Loucy (cell line): Measurements from ENCODE around the gene APCDD1.

Experiments
- H2AFZ ChIP-seq: fragments of 200-600 bp; sonication (generic); 2 replicates; pipeline ENCODE4 v1.6.0; 2016; ENCODE audit warnings: antibody characterized with exemption, mild to moderate bottlenecking, low read length, moderate library complexity
- H3F3A ChIP-seq: fragments of 200-600 bp; 2 replicates; pipeline ENCODE4 v1.6.0; 2016; ENCODE audit warnings: antibody characterized with exemption, low read depth, mild to moderate bottlenecking
- H3K27me3 ChIP-seq: fragments of 200-600 bp; sonication (generic); 2 replicates; pipeline ENCODE4 v1.6.1; 2014; ENCODE audit warnings: low read length, mild to moderate bottlenecking; ENCODE audit not compliant: insufficient read depth, poor library complexity, severe bottlenecking
- H3K36me3 ChIP-seq: fragments of 200-600 bp; sonication (generic); 2 replicates; pipeline ENCODE4 v1.6.1; 2016; ENCODE audit warnings: low read length; ENCODE audit not compliant: insufficient read depth
- H3K4me1 ChIP-seq: fragments of 200-600 bp; sonication (generic); 2 replicates; pipeline ENCODE4 v1.5.1; 2014; ENCODE audit warnings: low read length, mild to moderate bottlenecking; ENCODE audit not compliant: insufficient read depth, poor library complexity, severe bottlenecking
- H3K4me2 ChIP-seq: fragments of 200-600 bp; sonication (generic); 2 replicates; pipeline ENCODE4 v1.6.0; 2014; ENCODE audit warnings: antibody characterized with exemption, low read length, low read depth, mild to moderate bottlenecking; ENCODE audit not compliant: poor library complexity, severe bottlenecking
- H3K4me3 ChIP-seq: fragments of 200-600 bp; sonication (generic); 2 replicates; pipeline ENCODE4 v1.5.1; 2014; ENCODE audit warnings: low read length, mild to moderate bottlenecking, mixed read lengths; ENCODE audit not compliant: poor library complexity, severe bottlenecking
- H3K79me2 ChIP-seq: fragments of 200-600 bp; sonication (generic); 2 replicates; pipeline ENCODE4 v1.6.1; 2014; ENCODE audit warnings: low read length; ENCODE audit not compliant: insufficient read depth
- H3K9ac ChIP-seq: fragments of 200-600 bp; sonication (generic); 2 replicates; pipeline ENCODE4 v1.6.0; 2014; ENCODE audit warnings: mild to moderate bottlenecking, low read depth, low read length, moderate library complexity; ENCODE audit not compliant: poor library complexity, severe bottlenecking
- H3K9me2 ChIP-seq: fragments of 200-600 bp; sonication (generic); replicated peaks from 2 replicates; pipeline ENCODE4 v1.6.1; 2016; ENCODE audit warnings: low read depth, low read length, mixed read lengths
- H3K9me3 ChIP-seq: fragments of 200-600 bp; sonication (generic); 2 replicates; pipeline ENCODE4 v1.6.1; 2014; ENCODE audit warnings: mild to moderate bottlenecking, antibody characterized with exemption, low read length, low read depth; ENCODE audit not compliant: insufficient read depth
- H4K20me1 ChIP-seq: fragments of 200-600 bp; sonication (generic); 2 replicates; pipeline ENCODE4 v1.6.0; 2014; ENCODE audit warnings: antibody characterized with exemption, low read length, mild to moderate bottlenecking; ENCODE audit not compliant: insufficient read depth, poor library complexity, severe bottlenecking
- CTCF ChIP-seq: fragments of 200-600 bp; sonication (generic); conservative IDR thresholded peaks from 2 replicates; pipeline ENCODE4 v1.5.1; 2014; ENCODE audit warnings: mild to moderate bottlenecking, antibody characterized with exemption, low read length
- EZH2phosphoT487 ChIP-seq: fragments of 200-600 bp; IDR thresholded peaks from 2 replicates; pipeline ENCODE4 v1.6.1; 2018; ENCODE audit warnings: antibody characterized with exemption, mild to moderate bottlenecking, moderate library complexity, borderline replicate concordance

Gene APCDD1

GRCh38 chr18:10470429-10470828 lies 16.0 kb downstream of the APCDD1 start:
- Histone ChIP-seq H3K27me3 (no peaks in the 10 kb centered on the region), H2AFZ (0 out of 2 replicates have a peak overlapping the region, but pooled peaks have one; percentile 5), H3K79me2 (no peaks in the 10 kb centered on the region), H3K4me3 (no peak overlapping the region), H3F3A (no peaks in the 10 kb centered on the region), H3K4me1 (peaks cover 43% of the 10 kb centered on the region), H3K36me3 (no peaks in the 10 kb centered on the region), H3K9me2 (no peaks in the 10 kb centered on the region), H3K9ac (no peak overlapping the region), H3K9me3 (no peaks in the 10 kb centered on the region), H4K20me1 (no peaks in the 10 kb centered on the region), H3K4me2 (no peak overlapping the region)
- TF ChIP-seq CTCF (no peak), EZH2phosphoT487 (no peak)

GRCh38 chr18:10471574-10471973 lies 17.1 kb downstream of the APCDD1 start:
- H3K4me3 ChIP-seq: no peak overlapping the region
- no peaks in the 10 kb centered on the region for H3F3A ChIP-seq
- H2AFZ ChIP-seq: no peak overlapping the region
- no peaks in the 10 kb centered on the region for H4K20me1 ChIP-seq
- no peaks in the 10 kb centered on the region for H3K79me2 ChIP-seq
- no peaks in the 10 kb centered on the region for H3K9me3 ChIP-seq
- no peaks in the 10 kb centered on the region for H3K36me3 ChIP-seq
- H3K4me1 ChIP-seq: peaks cover 45% of the 10 kb centered on the region
- no peak overlapping the region for H3K9ac ChIP-seq
- no peaks in the 10 kb centered on the region for H3K9me2 ChIP-seq
- no peak for TF ChIP-seq CTCF
- TF ChIP-seq EZH2phosphoT487: no peak
- H3K4me2 ChIP-seq: no peak overlapping the region
- H3K27me3 ChIP-seq: no peaks in the 10 kb centered on the region

- H3K79me2 ChIP-seq: no peaks in the 10 kb centered on the region
- H3K4me2 ChIP-seq: no peak overlapping the region
- no peaks in the 10 kb centered on the region for H3K9me3 ChIP-seq
- H3K36me3 ChIP-seq: no peaks in the 10 kb centered on the region
- H3F3A ChIP-seq: no peaks in the 10 kb centered on the region
- peaks cover 56% of the 10 kb centered on the region for H3K4me1 ChIP-seq
- no peaks in the 10 kb centered on the region for H4K20me1 ChIP-seq
- TF ChIP-seq EZH2phosphoT487 (no peak), CTCF (no peak)
- no peak overlapping the region for H3K4me3 ChIP-seq
- no peak overlapping the region for H2AFZ ChIP-seq
- H3K9me2 ChIP-seq: no peaks in the 10 kb centered on the region
- no peak overlapping the region for H3K9ac ChIP-seq
- H3K27me3 ChIP-seq: no peaks in the 10 kb centered on the region
Measured at GRCh38 chr18:10473132-10473531, 18.7 kb downstream of the APCDD1 start.
